GM13977 (cell line): Measurements from ENCODE around the gene MGLL.

Experiments used
- DNase-seq: peaks from one replicate; pipeline ENCODE4 v3.0.0; 2012; ENCODE audit warnings: low spot score
- CTCF ChIP-seq: IDR thresholded peaks from 2 replicates; pipeline ENCODE4 v1.5.1; 2012; ENCODE audit warnings: mild to moderate bottlenecking, control low read depth; ENCODE audit not compliant: insufficient read depth; ENCODE audit errors: extremely low read depth, missing control alignments
- in situ Hi-C: fragments of 300-500 bp; cut with MboI; formaldehyde crosslinking; loops from one replicate; pipeline ENCODE4 v1.12.0; 2022; ENCODE audit warnings: low sequenced_read_pairs, low pct_unique_long_range_greater_than_20kb, mixed read lengths, inconsistent platforms; ENCODE audit not compliant: unreplicated experiment

The MGLL gene

GRCh38 chr3:127639173-127640041 lies 182.9 kb downstream of the MGLL start:
- DNase-seq, result no peak
- in situ Hi-C loops, result no loop called here
- TF ChIP-seq CTCF, result no peak
